Muscle layer of duodenum (tissue), 2 donors: ENCODE measurements around the gene C6orf52.
"Not testable (repeated sequence)": the region's sequence is repeated elsewhere in the genome, so short reads cannot be mapped to it uniquely, and the experiment has no call there.

Experiments used
- H3K27ac ChIP-seq: one replicate; pipeline ENCODE4 v1.7.0; 2013; ENCODE audit warnings: mild to moderate bottlenecking, low read length
- H3K27me3 ChIP-seq: one replicate; pipeline ENCODE4 v1.7.0; 2013; ENCODE audit warnings: low read depth, mild to moderate bottlenecking, control low read depth, low read length
- H3K36me3 ChIP-seq, 2 donors: one replicate each; pipeline ENCODE4 v1.7.0; 2013; ENCODE audit warnings: low read length in 2 of 2, control low read depth in 1 of 2, mild to moderate bottlenecking in 1 of 2; ENCODE audit not compliant: insufficient read depth in 2 of 2, control insufficient read depth in 1 of 2
- H3K4me1 ChIP-seq, 2 donors: one replicate each; pipeline ENCODE4 v1.7.0; 2013; ENCODE audit warnings: low read length in 2 of 2, mild to moderate bottlenecking in 2 of 2, control low read depth in 1 of 2, moderate library complexity in 1 of 2; ENCODE audit not compliant: insufficient read depth in 2 of 2, control insufficient read depth in 1 of 2
- H3K4me3 ChIP-seq, 2 donors: one replicate each; pipeline ENCODE4 v1.7.0; 2013; ENCODE audit warnings: low read length in 2 of 2, low read depth in 1 of 2, mild to moderate bottlenecking in 1 of 2
- H3K9me3 ChIP-seq, 2 donors: one replicate each; pipeline ENCODE4 v1.7.0; 2013; ENCODE audit warnings: low read length in 2 of 2, control low read depth in 1 of 2, mild to moderate bottlenecking in 1 of 2; ENCODE audit not compliant: control insufficient read depth in 1 of 2
- donor health status: healthy.

The C6orf52 gene

GRCh38 chr6:10694302-10695085 is at the start of gene C6orf52, which contains the start of gene PAK1IP1:
Gene C6orf52 (minus strand): TSS chr6:10694616. CDS start chr6:10687550, 7,066 bp downstream.
Gene PAK1IP1 (plus strand): TSS chr6:10694972. CDS start chr6:10694986, 14 bp downstream.
- no peaks in the 10 kb centered on the region for H3K9me3 ChIP-seq

DNA sequence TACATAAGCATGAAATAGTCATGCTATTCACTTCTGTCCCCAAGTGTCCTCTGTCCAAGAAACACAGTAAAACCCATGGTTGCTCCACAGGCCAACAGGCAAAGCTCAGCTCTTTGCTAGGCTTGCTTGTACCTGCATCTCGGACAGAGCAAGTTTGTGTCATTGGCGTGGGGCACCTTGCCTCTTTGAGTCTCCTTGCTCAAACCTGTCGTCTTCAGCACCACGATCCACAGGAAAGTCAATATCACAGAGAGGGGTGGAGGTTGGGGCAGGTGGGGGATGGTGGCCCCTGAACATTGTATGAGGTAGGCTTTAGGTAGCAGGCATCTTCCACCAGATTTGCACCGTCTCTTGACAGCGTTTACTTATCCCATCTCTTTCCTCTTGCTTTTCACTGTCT is 49.1 kb upstream of the C6orf52 start:
- Histone ChIP-seq H3K9me3 (no peaks in the 10 kb centered on the region), H3K27me3 (no peaks in the 10 kb centered on the region), H3K27ac (no peak overlapping the region), H3K4me1 (peaks cover 5 to 7% of the 10 kb centered on the region in 2 donors), H3K36me3 (peaks cover 0 to 11% of the 10 kb centered on the region in 2 donors), H3K4me3 (no peak overlapping the region)

More at GRCh38 chr6:10694302-10695085, at the start of gene C6orf52, which contains the start of gene PAK1IP1:
- H3K27ac ChIP-seq: peak within 1 kb of the TSS; percentile 98
- H3K4me1 ChIP-seq: peaks cover 13 to 21% of the 10 kb centered on the region in 2 donors
- H3K27me3 ChIP-seq: no peaks in the 10 kb centered on the region
- peaks cover 15 to 20% of the 10 kb centered on the region in 2 donors for H3K36me3 ChIP-seq
- H3K4me3 ChIP-seq: peak within 1 kb of the TSS; percentile 82 to 98

DNA sequence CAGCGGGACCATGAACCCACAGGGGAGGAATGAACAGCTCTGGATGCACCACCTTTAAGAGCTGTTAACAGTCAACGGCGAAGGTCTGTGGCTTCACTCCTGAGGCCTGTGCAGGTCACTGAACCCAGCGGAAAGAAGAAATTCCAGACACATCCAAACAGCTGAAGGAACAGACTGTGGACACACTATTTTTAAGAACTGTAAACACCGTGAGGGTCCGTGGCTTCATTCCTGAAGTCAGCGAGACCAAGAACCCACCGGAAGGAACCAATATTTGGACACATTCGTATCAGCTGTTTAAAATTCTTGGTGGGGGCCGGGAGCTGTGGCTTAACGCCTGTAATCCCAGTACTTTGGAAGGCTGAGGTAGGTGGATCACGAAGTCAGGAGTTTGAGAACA is 47.8 kb upstream of the C6orf52 start:
- Histone ChIP-seq H3K9me3 (no peaks in the 10 kb centered on the region), H3K27me3 (no peaks in the 10 kb centered on the region), H3K4me1 (peaks cover 0 to 4% of the 10 kb centered on the region in 2 donors), H3K36me3 (peaks cover 0 to 11% of the 10 kb centered on the region in 2 donors), H3K27ac (no peak overlapping the region), H3K4me3 (no peak overlapping the region)

- not testable (repeated sequence) for H3K27ac ChIP-seq, H3K4me3 ChIP-seq, H3K4me1 ChIP-seq, H3K27me3 ChIP-seq, H3K9me3 ChIP-seq
- H3K36me3 ChIP-seq: peaks cover 0 to 11% of the 10 kb centered on the region in 2 donors
Measured at GRCh38 chr6:10741643-10742042, 47.2 kb upstream of the C6orf52 start.

DNA sequence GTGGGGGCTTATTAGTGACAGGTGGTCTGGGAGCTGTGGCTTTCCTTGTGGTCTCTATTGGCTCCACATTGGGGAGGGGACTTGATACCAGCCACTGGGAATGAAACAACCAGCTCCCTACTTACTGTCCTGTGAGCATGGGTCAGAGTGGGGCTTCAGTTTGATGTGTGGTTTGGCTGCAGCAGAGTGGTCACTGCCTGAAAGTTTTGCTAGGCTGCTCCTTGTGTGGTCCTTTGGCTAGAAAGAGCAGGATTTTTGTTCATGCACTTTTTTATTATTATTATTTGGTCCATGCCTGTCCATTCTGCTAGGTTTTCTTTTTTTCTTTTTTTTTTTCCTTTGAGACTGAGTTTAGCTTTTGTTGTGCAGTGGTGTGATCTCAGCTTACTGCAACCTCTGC is 45.6 kb upstream of the C6orf52 start:
- no peaks in the 10 kb centered on the region for H3K27me3 ChIP-seq
- no peak overlapping the region for H3K27ac ChIP-seq
- H3K4me3 ChIP-seq: no peak overlapping the region
- no peaks in the 10 kb centered on the region for H3K9me3 ChIP-seq
- H3K36me3 ChIP-seq: peaks cover 0 to 11% of the 10 kb centered on the region in 2 donors
- no peaks in the 10 kb centered on the region for H3K4me1 ChIP-seq

GRCh38 chr6:10736731-10737130 is 42.3 kb upstream of the C6orf52 start:
- Histone ChIP-seq H3K9me3 (no peaks in the 10 kb centered on the region), H3K36me3 (peaks cover 7 to 18% of the 10 kb centered on the region in 2 donors), H3K27me3 (no peaks in the 10 kb centered on the region), H3K4me3 (no peak overlapping the region), H3K4me1 (no peaks in the 10 kb centered on the region), H3K27ac (no peak overlapping the region)

GRCh38 chr6:10733863-10734262 is 39.4 kb upstream of the C6orf52 start:
- Histone ChIP-seq H3K4me3 (no peak overlapping the region), H3K9me3 (no peaks in the 10 kb centered on the region), H3K27ac (no peak overlapping the region), H3K4me1 (no peaks in the 10 kb centered on the region), H3K27me3 (no peaks in the 10 kb centered on the region), H3K36me3 (peaks cover 12 to 35% of the 10 kb centered on the region in 2 donors)

- peaks cover 12 to 41% of the 10 kb centered on the region in 2 donors for H3K36me3 ChIP-seq
- H3K27me3 ChIP-seq: no peaks in the 10 kb centered on the region
- no peak overlapping the region for H3K27ac ChIP-seq
- H3K4me1 ChIP-seq: no peaks in the 10 kb centered on the region
- H3K4me3 ChIP-seq: no peak overlapping the region
- H3K9me3 ChIP-seq: no peaks in the 10 kb centered on the region
Measured at GRCh38 chr6:10733151-10733715, 38.8 kb upstream of the C6orf52 start.

- Histone ChIP-seq H3K36me3 (peaks cover 12 to 55% of the 10 kb centered on the region in 2 donors), H3K4me1 (peaks cover 0 to under 1% of the 10 kb centered on the region in 2 donors), H3K27me3 (no peaks in the 10 kb centered on the region), H3K27ac (no peak overlapping the region), H3K4me3 (no peak overlapping the region), H3K9me3 (no peaks in the 10 kb centered on the region)
Measured at GRCh38 chr6:10730254-10730653, 35.8 kb upstream of the C6orf52 start.

GRCh38 chr6:10725716-10726115 is 31.3 kb upstream of the C6orf52 start:
- no peak overlapping the region for H3K27ac ChIP-seq
- H3K4me1 ChIP-seq: peaks cover 0 to 29% of the 10 kb centered on the region in 2 donors
- H3K27me3 ChIP-seq: no peaks in the 10 kb centered on the region
- peaks cover 6 to 41% of the 10 kb centered on the region in 2 donors for H3K36me3 ChIP-seq
- no peak overlapping the region for H3K4me3 ChIP-seq
- no peaks in the 10 kb centered on the region for H3K9me3 ChIP-seq

GRCh38 chr6:10725044-10725443 is 30.6 kb upstream of the C6orf52 start:
- peaks cover 0 to 29% of the 10 kb centered on the region in 2 donors for H3K4me1 ChIP-seq
- no peak overlapping the region for H3K4me3 ChIP-seq
- H3K27me3 ChIP-seq: no peaks in the 10 kb centered on the region
- peaks cover 1 to 35% of the 10 kb centered on the region in 2 donors for H3K36me3 ChIP-seq
- no peaks in the 10 kb centered on the region for H3K9me3 ChIP-seq
- no peak overlapping the region for H3K27ac ChIP-seq
